Ammon's horn (tissue), 1 donor: Measurements from ENCODE around the gene DDO.
"Not testable (repeated sequence)": the region's sequence is repeated elsewhere in the genome, so short reads cannot be mapped to it uniquely, and the experiment has no call there.

ENCODE experiments used
- DNase-seq: peaks from one replicate; pipeline ENCODE4 v3.0.0-alpha.2; 2016; ENCODE audit warnings: low spot score

DDO gene

GRCh38 chr6:110366975-110367374, 48.4 kb downstream of the DDO start:
- peak; percentile 59 for DNase-seq

GRCh38 chr6:110366256-110366655, 49.1 kb downstream of the DDO start:
- DNase-seq = no peak

- no peak for DNase-seq
Observed at GRCh38 chr6:110364364-110365105, 50.8 kb downstream of the DDO start.

GRCh38 chr6:110363748-110364147, 51.6 kb downstream of the DDO start:
- no peak for DNase-seq

GRCh38 chr6:110360676-110361075, 54.7 kb downstream of the DDO start:
- no peak for DNase-seq

- no peak for DNase-seq
Observed at GRCh38 chr6:110359556-110359955, 55.8 kb downstream of the DDO start.

GRCh38 chr6:110358553-110359160, 56.7 kb downstream of the DDO start:
- DNase-seq = peak; percentile 57

- no peak for DNase-seq
Observed at GRCh38 chr6:110357664-110358552, 57.5 kb downstream of the DDO start, which contains the start of gene METTL24. TSS of gene METTL24 (minus strand) at chr6:110358349. CDS start at chr6:110358272, 77 bp downstream.

- DNase-seq = no peak
Observed at GRCh38 chr6:110357298-110357663, 58.1 kb downstream of the DDO start.

- no peak for DNase-seq
Observed at GRCh38 chr6:110356778-110357177, 58.6 kb downstream of the DDO start.

GRCh38 chr6:110355727-110356126, 59.6 kb downstream of the DDO start:
- peak; percentile 68 for DNase-seq

GRCh38 chr6:110355022-110355421, 60.4 kb downstream of the DDO start:
- no peak for DNase-seq

GRCh38 chr6:110354153-110354552, 61.2 kb downstream of the DDO start:
- DNase-seq = no peak

- no peak for DNase-seq
Observed at GRCh38 chr6:110353457-110354001, 61.8 kb downstream of the DDO start.

GRCh38 chr6:110352563-110353262, 62.7 kb downstream of the DDO start:
- DNase-seq = no peak

GRCh38 chr6:110351986-110352385, 63.4 kb downstream of the DDO start:
- no peak for DNase-seq

- no peak for DNase-seq
Observed at GRCh38 chr6:110351546-110351945, 63.8 kb downstream of the DDO start.

GRCh38 chr6:110350593-110350992, 64.8 kb downstream of the DDO start:
- not testable (repeated sequence) for DNase-seq

GRCh38 chr6:110348961-110349690, 66.2 kb downstream of the DDO start:
- DNase-seq = no peak

- DNase-seq = no peak
Observed at GRCh38 chr6:110345025-110345424, 70.3 kb downstream of the DDO start.

- DNase-seq = no peak
Observed at GRCh38 chr6:110342759-110343158, 72.6 kb downstream of the DDO start.
